Testis (tissue), 3 donors: ENCODE data around the gene OR1L1. TPM values are rescaled to one million over a fixed set of nuclear protein-coding genes. Genes with fewer than 3 reads are reported as not detected.

Experiments used
- DNase-seq: peaks from one replicate; pipeline ENCODE4 v3.0.0-alpha.2; 2019
- H3K27ac ChIP-seq, 2 donors: fragments of 200-600 bp; sonication (generic); one replicate each; pipeline ENCODE4 v1.5.1; 2019
- H3K27me3 ChIP-seq: fragments of 200-600 bp; sonication (generic); one replicate; pipeline ENCODE4 v1.5.1; 2019
- H3K36me3 ChIP-seq: fragments of 200-600 bp; sonication (generic); one replicate; pipeline ENCODE4 v1.5.1; 2017; ENCODE audit warnings: low read depth; ENCODE audit errors: missing control alignments
- H3K4me1 ChIP-seq: fragments of 200-600 bp; sonication (generic); one replicate; pipeline ENCODE4 v1.5.1; 2019
- H3K4me3 ChIP-seq, 2 donors: fragments of 200-600 bp; sonication (generic); one replicate each; pipeline ENCODE4 v1.5.1; 2017 to 2019
- H3K9me3 ChIP-seq: fragments of 200-600 bp; sonication (generic); one replicate; pipeline ENCODE4 v1.5.1; 2017
- POLR2A ChIP-seq: fragments of 450-650 bp; IDR thresholded peaks from one replicate; pipeline ENCODE4 v1.6.1; 2017; ENCODE audit warnings: antibody characterized with exemption, mild to moderate bottlenecking, moderate library complexity
- WGBS, 2 donors: methylation state at CpG; one replicate each; pipeline ENCODE4 v1.1.5; 2018; 5-methylcytosine and 5-hydroxymethylcytosine counted together
- intact Hi-C: fragments of 100-400 bp; cut with DNase I; formaldehyde crosslinking; loops from one replicate; pipeline ENCODE4 v1.15.1; 2023; ENCODE audit warnings: low total_unique reads
- polyA plus RNA-seq: library from polyadenylated mRNA; stranded (reverse); fragments of 350-450 nt; fragmentation: Illumina TruSeq; extraction: RNeasy Lipid Tissue Mini Kit (QIAGEN cat#74804); gene quantifications from one replicate; pipeline ENCODE4 v1.2.3, GENCODE V29; 2014; ENCODE audit warnings: low read depth, low replicate concordance; ENCODE audit not compliant: insufficient read depth
- total RNA-seq, 2 donors: library from RNA; depleted of rRNA; stranded (reverse); fragments of >200 nt; gene quantifications; one replicate each; pipeline ENCODE4 v1.2.3, GENCODE V29; 2016
- TF ChIP-seq, protein P1 (sequence below), 3 experiments: fragments of 450-650 bp in 2 of 3; fragments of 200-600 bp in 1 of 3; sonication (generic) in 1 of 3; IDR thresholded peaks; one replicate each; pipeline ENCODE4 v1.5.1; 2016 to 2019; ENCODE audit warnings: antibody characterized with exemption in 3 of 3, mild to moderate bottlenecking in 2 of 3, moderate library complexity in 1 of 3

OR1L1 gene
- total and polyA plus RNA-seq, 3 donors from 2014 or later: not detected

DNA sequence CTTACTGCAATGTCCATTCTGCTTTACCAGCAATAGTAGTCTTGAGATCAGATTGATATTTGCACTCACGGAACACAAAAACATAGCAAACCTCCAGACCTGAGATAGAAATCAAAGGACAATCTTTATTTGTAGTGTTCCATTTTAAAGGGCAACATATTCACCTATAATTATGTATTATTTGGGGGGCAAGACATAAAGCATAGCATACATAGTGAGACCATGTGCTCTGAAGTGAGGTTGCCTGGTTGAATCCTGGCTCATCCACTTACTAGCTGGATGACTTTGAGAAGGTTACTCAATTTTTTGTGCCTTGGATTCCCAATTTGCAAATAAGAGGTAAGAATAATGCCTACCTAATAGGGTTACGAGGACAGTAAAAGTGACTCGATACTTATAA is 4.0 kb upstream of the OR1L1 start, which contains the start of gene OR1B1:
Gene OR1B1 (minus strand): TSS at position 101 of the 400 bp plus-strand sequence.
- intact Hi-C loops: no loop called here
- H3K4me1 ChIP-seq: no peaks in the 10 kb centered on the region
- DNase-seq: no peak

GRCh38 chr9:122672481-122672880 is 11.0 kb downstream of the OR1L1 start:
- DNase-seq: no peak
- intact Hi-C loops: no loop called here
- no peaks in the 10 kb centered on the region for H3K9me3 ChIP-seq
- H3K27me3 ChIP-seq: no peaks in the 10 kb centered on the region
- WGBS, 2 donors: 87 to 90% methylated on average over 2 of the region's 2 CpGs
- TF ChIP-seq, protein P1, sequence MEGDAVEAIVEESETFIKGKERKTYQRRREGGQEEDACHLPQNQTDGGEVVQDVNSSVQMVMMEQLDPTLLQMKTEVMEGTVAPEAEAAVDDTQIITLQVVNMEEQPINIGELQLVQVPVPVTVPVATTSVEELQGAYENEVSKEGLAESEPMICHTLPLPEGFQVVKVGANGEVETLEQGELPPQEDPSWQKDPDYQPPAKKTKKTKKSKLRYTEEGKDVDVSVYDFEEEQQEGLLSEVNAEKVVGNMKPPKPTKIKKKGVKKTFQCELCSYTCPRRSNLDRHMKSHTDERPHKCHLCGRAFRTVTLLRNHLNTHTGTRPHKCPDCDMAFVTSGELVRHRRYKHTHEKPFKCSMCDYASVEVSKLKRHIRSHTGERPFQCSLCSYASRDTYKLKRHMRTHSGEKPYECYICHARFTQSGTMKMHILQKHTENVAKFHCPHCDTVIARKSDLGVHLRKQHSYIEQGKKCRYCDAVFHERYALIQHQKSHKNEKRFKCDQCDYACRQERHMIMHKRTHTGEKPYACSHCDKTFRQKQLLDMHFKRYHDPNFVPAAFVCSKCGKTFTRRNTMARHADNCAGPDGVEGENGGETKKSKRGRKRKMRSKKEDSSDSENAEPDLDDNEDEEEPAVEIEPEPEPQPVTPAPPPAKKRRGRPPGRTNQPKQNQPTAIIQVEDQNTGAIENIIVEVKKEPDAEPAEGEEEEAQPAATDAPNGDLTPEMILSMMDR (IDR thresholded peaks at IDR 0.05): no peak
- no peak for TF ChIP-seq POLR2A
- H3K4me1 ChIP-seq: no peaks in the 10 kb centered on the region
- H3K36me3 ChIP-seq: no peaks in the 10 kb centered on the region
- H3K27ac ChIP-seq: no peak overlapping the region
- H3K4me3 ChIP-seq: no peak overlapping the region

More for the DNA sequence above, 4.0 kb upstream of the OR1L1 start, which contains the start of gene OR1B1:
- H3K27me3 ChIP-seq: no peaks in the 10 kb centered on the region
- H3K27ac ChIP-seq: no peak within 1 kb of the TSS
- H3K9me3 ChIP-seq: no peaks in the 10 kb centered on the region
- no peaks in the 10 kb centered on the region for H3K36me3 ChIP-seq
- TF ChIP-seq, protein P1 (IDR thresholded peaks at IDR 0.05): no peak
- no peak for TF ChIP-seq POLR2A
- H3K4me3 ChIP-seq: no peak within 1 kb of the TSS
- 86 to 96% methylated on average over 3 of the region's 3 CpGs for WGBS, 2 donors

- no peak for DNase-seq
- Histone ChIP-seq H3K4me3 (no peak overlapping the region), H3K4me1 (no peaks in the 10 kb centered on the region), H3K9me3 (no peaks in the 10 kb centered on the region), H3K27me3 (no peaks in the 10 kb centered on the region), H3K36me3 (no peaks in the 10 kb centered on the region), H3K27ac (no peak overlapping the region)
- no peak for TF ChIP-seq POLR2A
- TF ChIP-seq, protein P1 (IDR thresholded peaks at IDR 0.05): no peak
- intact Hi-C loops: no loop called here
Measured at GRCh38 chr9:122684851-122685250, 23.3 kb downstream of the OR1L1 start.

- no peak overlapping the region for H3K27ac ChIP-seq
- TF ChIP-seq POLR2A: no peak
- TF ChIP-seq, protein P1 (IDR thresholded peaks at IDR 0.05): no peak
- H3K4me1 ChIP-seq: no peaks in the 10 kb centered on the region
- no peak overlapping the region for H3K4me3 ChIP-seq
- no peaks in the 10 kb centered on the region for H3K9me3 ChIP-seq
- intact Hi-C loops: no loop called here
- H3K27me3 ChIP-seq: no peaks in the 10 kb centered on the region
- DNase-seq: no peak
- 83 to 95% methylated on average over 1 of the region's 1 CpG for WGBS, 2 donors
- H3K36me3 ChIP-seq: no peaks in the 10 kb centered on the region
Measured at GRCh38 chr9:122695696-122696095, 34.2 kb downstream of the OR1L1 start.

Other genes with a start within 250 kb of the OR1L1 start
- gene OR1J1, start 183.8 kb upstream of the OR1L1 start, total RNA-seq: not detected
- not detected for gene OR1J1, start 183.8 kb upstream of the OR1L1 start, polyA plus RNA-seq
- 1 to 10 TPM in 1 of 2 donors, under 1 TPM in 1; 0.62 to 1.6 TPM for gene OR1J2, start 150.9 kb upstream of the OR1L1 start, total RNA-seq
- gene OR1J2, start 150.9 kb upstream of the OR1L1 start, polyA plus RNA-seq: not detected
- gene OR1J4, start 142.6 kb upstream of the OR1L1 start, total RNA-seq: under 1 TPM; 0.74 to 0.87 TPM
- not detected for gene OR1J4, start 142.6 kb upstream of the OR1L1 start, polyA plus RNA-seq
- under 1 TPM in 1 of 2 donors, not detected in 1; 0.62 TPM for gene OR1N1, start 134.4 kb upstream of the OR1L1 start, total RNA-seq
- not detected for gene OR1N1, start 134.4 kb upstream of the OR1L1 start, polyA plus RNA-seq
- 1 to 10 TPM in 1 of 2 donors, under 1 TPM in 1; 0.39 to 1.7 TPM for gene OR1N2, start 108.6 kb upstream of the OR1L1 start, total RNA-seq
- not detected for gene OR1N2, start 108.6 kb upstream of the OR1L1 start, polyA plus RNA-seq
- under 1 TPM in 1 of 2 donors, not detected in 1; 0.31 TPM for gene OR1L8, start 78.3 kb upstream of the OR1L1 start, total RNA-seq
- gene OR1L8, start 78.3 kb upstream of the OR1L1 start, polyA plus RNA-seq: 0.36 TPM
- gene OR1Q1, start 47.0 kb upstream of the OR1L1 start, total RNA-seq: not detected
- gene OR1Q1, start 47.0 kb upstream of the OR1L1 start, polyA plus RNA-seq: not detected
- gene OR1B1, start 4.1 kb upstream of the OR1L1 start, total RNA-seq: not detected
- gene OR1B1, start 4.1 kb upstream of the OR1L1 start, polyA plus RNA-seq: not detected
- not detected for gene OR1L3, start 13.4 kb downstream of the OR1L1 start, total RNA-seq
- gene OR1L3, start 13.4 kb downstream of the OR1L1 start, polyA plus RNA-seq: not detected
- not detected for gene OR1L4, start 62.3 kb downstream of the OR1L1 start, total RNA-seq
- gene OR1L4, start 62.3 kb downstream of the OR1L1 start, polyA plus RNA-seq: not detected
- not detected for gene OR1L6, start 80.6 kb downstream of the OR1L1 start, total RNA-seq
- gene OR1L6, start 80.6 kb downstream of the OR1L1 start, polyA plus RNA-seq: not detected
- gene OR5C1, start 127.2 kb downstream of the OR1L1 start, total RNA-seq: not detected
- not detected for gene OR5C1, start 127.2 kb downstream of the OR1L1 start, polyA plus RNA-seq
- gene OR1K1, start 138.4 kb downstream of the OR1L1 start, total RNA-seq: not detected
- gene OR1K1, start 138.4 kb downstream of the OR1L1 start, polyA plus RNA-seq: not detected
- 10 to 100 TPM; 14.9 to 16.1 TPM for gene PDCL, start 166.9 kb downstream of the OR1L1 start, total RNA-seq
- gene PDCL, start 166.9 kb downstream of the OR1L1 start, polyA plus RNA-seq: 10.7 TPM
- 10 to 100 TPM; 70.6 to 78.6 TPM for gene RC3H2, start 243.6 kb downstream of the OR1L1 start, total RNA-seq
- 26.1 TPM for gene RC3H2, start 243.6 kb downstream of the OR1L1 start, polyA plus RNA-seq